Keratinocyte (primary cell): ENCODE measurements around the gene KRTAP5-3.

Experiments used
- EZH2 ChIP-seq: IDR thresholded peaks from one replicate; pipeline ENCODE4 v1.6.1; 2012; ENCODE audit warnings: inconsistent platforms, mild to moderate bottlenecking, low read length, moderate library complexity
- TF ChIP-seq, protein P1 (sequence below), 3 experiments: IDR thresholded peaks in 1 of 3; conservative IDR thresholded peaks in 1 of 3; optimal IDR thresholded peaks in 1 of 3; 2 replicates in 2 of 3; 3 replicates in 1 of 3; pipeline versions ENCODE3 to v1.5.1; 2011; ENCODE audit warnings: low read length in 3 of 3, mild to moderate bottlenecking in 3 of 3, moderate library complexity in 2 of 3, control low read depth in 1 of 3, inconsistent platforms in 1 of 3; ENCODE audit not compliant: insufficient read depth in 2 of 3; ENCODE audit errors: extremely low read depth in 1 of 3

DNA sequence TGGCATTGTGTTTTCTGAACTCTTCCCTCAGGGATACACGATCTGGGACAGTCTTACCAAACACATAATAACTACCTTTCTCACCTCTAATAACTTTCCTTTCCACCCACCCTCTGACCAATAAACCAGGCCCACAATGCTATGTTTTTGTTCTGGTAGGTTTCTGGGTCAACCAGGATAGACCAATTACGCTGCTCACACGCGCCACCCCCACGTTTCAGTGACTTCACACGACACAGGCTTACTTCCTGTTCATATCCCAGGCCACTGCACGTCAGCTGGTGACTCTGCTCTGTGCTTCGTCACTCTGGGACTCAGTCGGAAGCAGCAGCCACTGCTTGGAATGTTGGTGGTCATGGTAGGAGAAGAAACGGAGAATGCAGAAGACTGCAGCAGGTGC, 11.2 kb upstream of the KRTAP5-3 start:
- TF ChIP-seq, protein P1, sequence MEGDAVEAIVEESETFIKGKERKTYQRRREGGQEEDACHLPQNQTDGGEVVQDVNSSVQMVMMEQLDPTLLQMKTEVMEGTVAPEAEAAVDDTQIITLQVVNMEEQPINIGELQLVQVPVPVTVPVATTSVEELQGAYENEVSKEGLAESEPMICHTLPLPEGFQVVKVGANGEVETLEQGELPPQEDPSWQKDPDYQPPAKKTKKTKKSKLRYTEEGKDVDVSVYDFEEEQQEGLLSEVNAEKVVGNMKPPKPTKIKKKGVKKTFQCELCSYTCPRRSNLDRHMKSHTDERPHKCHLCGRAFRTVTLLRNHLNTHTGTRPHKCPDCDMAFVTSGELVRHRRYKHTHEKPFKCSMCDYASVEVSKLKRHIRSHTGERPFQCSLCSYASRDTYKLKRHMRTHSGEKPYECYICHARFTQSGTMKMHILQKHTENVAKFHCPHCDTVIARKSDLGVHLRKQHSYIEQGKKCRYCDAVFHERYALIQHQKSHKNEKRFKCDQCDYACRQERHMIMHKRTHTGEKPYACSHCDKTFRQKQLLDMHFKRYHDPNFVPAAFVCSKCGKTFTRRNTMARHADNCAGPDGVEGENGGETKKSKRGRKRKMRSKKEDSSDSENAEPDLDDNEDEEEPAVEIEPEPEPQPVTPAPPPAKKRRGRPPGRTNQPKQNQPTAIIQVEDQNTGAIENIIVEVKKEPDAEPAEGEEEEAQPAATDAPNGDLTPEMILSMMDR (optimal IDR thresholded peaks at IDR 0.05 in 1 of 3, IDR thresholded peaks at IDR 0.05 in 1 of 3, conservative IDR thresholded peaks at IDR 0.05 in 1 of 3; ENCODE audit: extremely low read depth in 1 of 3, insufficient read depth in 2 of 3, low read length in 3 of 3) = no peak
- TF ChIP-seq EZH2 = no peak
